Activated T-helper 9 cell treated with anti-CD3 and anti-CD28 coated beads, Interleukin-2, amount 50 U/mL, for 16 hours (primary cell): ENCODE measurements around the gene GPR141.

Experiments
- DNase-seq: peaks from one replicate; pipeline ENCODE4 v3.0.0-alpha.2; 2020; ENCODE audit warnings: low read depth

GPR141 gene

GRCh38 chr7:37784015-37784414 is 100.4 kb downstream of the GPR141 start:
- DNase-seq: no peak

- no peak for DNase-seq
Observed at GRCh38 chr7:37786741-37787569, 103.4 kb downstream of the GPR141 start.
